Activated CD4-positive, CD25-positive, alpha-beta regulatory T cell treated with anti-CD3 and anti-CD28 coated beads, Interleukin-2, amount 50 U/mL, for 24 hours (primary cell): Measurements from ENCODE around the gene AFF3.

Experiments
- ATAC-seq, 2 donors: fragments of 150-1000 bp; cut with Tn5 transposase; one replicate each; pipeline ENCODE4 v1.10.0; 2021; ENCODE audit warnings: mild to moderate bottlenecking in 1 of 2, moderate library complexity in 1 of 2

AFF3 gene

GRCh38 chr2:99571021-99571420 lies 571.4 kb downstream of the AFF3 start:
- ATAC-seq: no peak

GRCh38 chr2:99569386-99569785 lies 573.0 kb downstream of the AFF3 start:
- no peak for ATAC-seq

GRCh38 chr2:99565227-99565626 lies 577.2 kb downstream of the AFF3 start:
- ATAC-seq: no peak

GRCh38 chr2:99562516-99562915 lies 579.9 kb downstream of the AFF3 start:
- ATAC-seq: no peak

- no peak for ATAC-seq
Measured at GRCh38 chr2:99561804-99562203, 580.6 kb downstream of the AFF3 start.

- peak; percentile 89 to 92 for ATAC-seq
Measured at GRCh38 chr2:99559075-99559662, 583.2 kb downstream of the AFF3 start.

- ATAC-seq: no peak
Measured at GRCh38 chr2:99555404-99555803, 587.0 kb downstream of the AFF3 start.

- no peak for ATAC-seq
Measured at GRCh38 chr2:99554871-99555270, 587.5 kb downstream of the AFF3 start.

- ATAC-seq: no peak
Measured at GRCh38 chr2:99554238-99554637, 588.2 kb downstream of the AFF3 start.

- no peak for ATAC-seq
Measured at GRCh38 chr2:99552529-99552928, 589.9 kb downstream of the AFF3 start.

- no peak for ATAC-seq
Measured at GRCh38 chr2:99550368-99550767, 592.0 kb downstream of the AFF3 start.

- ATAC-seq: no peak
Measured at GRCh38 chr2:99545604-99546003, 596.8 kb downstream of the AFF3 start.

- ATAC-seq: no peak
Measured at GRCh38 chr2:99545066-99545465, 597.3 kb downstream of the AFF3 start.

GRCh38 chr2:99544608-99545007 lies 597.8 kb downstream of the AFF3 start:
- ATAC-seq: no peak

- no peak for ATAC-seq
Measured at GRCh38 chr2:99543247-99543646, 599.1 kb downstream of the AFF3 start.

GRCh38 chr2:99537910-99538485 lies 604.4 kb downstream of the AFF3 start:
- ATAC-seq: no peak

- no peak for ATAC-seq
Measured at GRCh38 chr2:99524056-99524455, 618.3 kb downstream of the AFF3 start.

- ATAC-seq: no peak
Measured at GRCh38 chr2:99522157-99522556, 620.2 kb downstream of the AFF3 start.

GRCh38 chr2:99520813-99521212 lies 621.6 kb downstream of the AFF3 start:
- no peak for ATAC-seq

- no peak for ATAC-seq
Measured at GRCh38 chr2:99520195-99520594, 622.2 kb downstream of the AFF3 start.

- no peak for ATAC-seq
Measured at GRCh38 chr2:99514357-99514756, 628.0 kb downstream of the AFF3 start.

GRCh38 chr2:99512181-99512591 lies 630.2 kb downstream of the AFF3 start:
- ATAC-seq: no peak

GRCh38 chr2:99509387-99509786 lies 633.0 kb downstream of the AFF3 start:
- no peak for ATAC-seq

GRCh38 chr2:99507937-99508818 lies 634.2 kb downstream of the AFF3 start:
- no peak for ATAC-seq
